ENCODE results near the gene SH3BP1. TPM values are rescaled to one million over a fixed set of nuclear protein-coding genes. Genes with fewer than 3 reads are reported as not detected.

Gene SH3BP1
- total and polyA plus RNA-seq, 2 of the 8 experiments (the other 6 are each of a cell fraction or from before 2014, with no cell fraction given): 23.9 to 40.3 TPM

DNA sequence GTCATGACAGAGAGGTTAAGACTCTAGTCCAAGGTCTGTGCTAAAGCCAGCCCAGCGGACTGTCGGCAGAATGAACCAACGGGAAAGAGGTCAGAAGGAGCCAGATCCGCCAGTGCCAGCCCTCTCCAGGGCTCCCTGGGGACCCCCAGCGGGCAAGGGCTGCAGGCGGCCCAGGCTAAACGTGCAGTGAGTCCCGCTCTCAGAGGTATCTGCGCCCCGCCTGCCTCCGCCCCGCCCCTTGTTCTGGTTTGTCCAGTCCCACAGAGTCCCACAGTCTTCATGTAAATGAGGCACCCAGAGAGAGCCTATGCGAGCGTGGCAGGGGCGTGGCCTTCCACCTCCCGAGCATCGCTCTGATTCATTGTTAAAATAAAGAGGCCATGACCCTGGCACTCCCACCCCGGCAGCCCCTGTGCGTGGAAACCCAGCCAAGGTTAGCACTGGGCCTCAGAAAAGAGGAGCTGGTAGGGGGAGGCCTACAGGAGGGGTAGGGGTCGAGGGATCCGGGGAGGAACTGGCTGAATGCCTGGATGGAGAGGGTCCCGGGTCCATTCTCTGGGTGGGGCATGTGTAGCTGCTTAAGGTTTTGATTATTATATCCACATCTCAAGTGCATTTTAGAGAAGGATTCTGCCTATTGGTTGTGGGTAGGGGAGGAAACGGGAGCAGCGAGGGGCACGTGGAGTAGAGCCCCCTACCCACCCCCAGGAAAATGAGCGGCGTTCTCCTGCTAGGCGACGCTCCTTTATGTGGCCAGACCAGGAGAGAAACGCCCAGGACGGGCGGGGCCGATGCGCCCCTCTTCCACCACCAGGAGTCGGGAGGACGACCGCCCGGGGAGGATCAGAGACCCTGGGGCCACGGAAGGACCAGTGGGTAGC is 57.4 kb downstream of the SH3BP1 start, which contains the start of gene TRIOBP (continued):
- TF ChIP-seq FOSL1 (IDR thresholded peaks at IDR 0.05; ENCODE audit: insufficient read depth, low read depth, low read length): no peak
- 0 out of 4 replicates have a peak, but pooled peaks of 1 of the 2 experiments have one; percentile 46 for TF ChIP-seq SIN3A (conservative IDR thresholded peaks at IDR 0.05 in 1 of 2, IDR thresholded peaks at IDR 0.05 in 1 of 2; ENCODE audit: low read depth in 1 of 2, low read length in 2 of 2)
- TF ChIP-seq EGR1 (IDR thresholded peaks at IDR 0.05; ENCODE audit: borderline replicate concordance, low read depth, low read length): no peak
- no peak for TF ChIP-seq JUN (IDR thresholded peaks at IDR 0.05; ENCODE audit: low read depth, low read length)
- no peak for TF ChIP-seq SP4 (IDR thresholded peaks at IDR 0.05; ENCODE audit: low read length)
- TF ChIP-seq, protein P1, sequence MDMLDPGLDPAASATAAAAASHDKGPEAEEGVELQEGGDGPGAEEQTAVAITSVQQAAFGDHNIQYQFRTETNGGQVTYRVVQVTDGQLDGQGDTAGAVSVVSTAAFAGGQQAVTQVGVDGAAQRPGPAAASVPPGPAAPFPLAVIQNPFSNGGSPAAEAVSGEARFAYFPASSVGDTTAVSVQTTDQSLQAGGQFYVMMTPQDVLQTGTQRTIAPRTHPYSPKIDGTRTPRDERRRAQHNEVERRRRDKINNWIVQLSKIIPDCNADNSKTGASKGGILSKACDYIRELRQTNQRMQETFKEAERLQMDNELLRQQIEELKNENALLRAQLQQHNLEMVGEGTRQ (IDR thresholded peaks at IDR 0.05; ENCODE audit: low read length): no peak
- TF ChIP-seq NANOG (IDR thresholded peaks at IDR 0.05; ENCODE audit: insufficient read depth, low read depth, low read length, poor library complexity, severe bottlenecking): no peak
- no peak for TF ChIP-seq RFX5 (IDR thresholded peaks at IDR 0.05; ENCODE audit: borderline replicate concordance, low read depth, low read length)
- TF ChIP-seq CBX5 (IDR thresholded peaks at IDR 0.05; ENCODE audit: low read depth, low read length): no peak
- TF ChIP-seq E2F6 (IDR thresholded peaks at IDR 0.05): no peak
- TF ChIP-seq HDAC2 (IDR thresholded peaks at IDR 0.05; ENCODE audit: borderline replicate concordance in 1 of 2, low read depth in 2 of 2, low read length in 2 of 2): peak; percentile 23 to 46; a peak in 1 of 4 replicates
- TF ChIP-seq GTF2F1 (IDR thresholded peaks at IDR 0.05; ENCODE audit: borderline replicate concordance, low read depth, low read length): no peak
- no peak for TF ChIP-seq RNF2 (IDR thresholded peaks at IDR 0.05; ENCODE audit: borderline replicate concordance, low read depth, low read length, missing control alignments, poor library complexity, severe bottlenecking)
- peak; percentile 68; the same call in 1 of the 2 replicates for TF ChIP-seq SP1 (IDR thresholded peaks at IDR 0.05; ENCODE audit: low read depth, low read length)
- TF ChIP-seq SAP30 (IDR thresholded peaks at IDR 0.05; ENCODE audit: insufficient read depth, insufficient replicate concordance, low read length): no peak
- TF ChIP-seq, protein P2, sequence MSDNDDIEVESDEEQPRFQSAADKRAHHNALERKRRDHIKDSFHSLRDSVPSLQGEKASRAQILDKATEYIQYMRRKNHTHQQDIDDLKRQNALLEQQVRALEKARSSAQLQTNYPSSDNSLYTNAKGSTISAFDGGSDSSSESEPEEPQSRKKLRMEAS (IDR thresholded peaks at IDR 0.05): peak; percentile 34
- TF ChIP-seq SIRT6 (IDR thresholded peaks at IDR 0.05; ENCODE audit: low read length): no peak
- TF ChIP-seq TEAD4 (IDR thresholded peaks at IDR 0.05; ENCODE audit: low read depth, low read length): no peak
- TF ChIP-seq CBX8 (IDR thresholded peaks at IDR 0.05; ENCODE audit: borderline replicate concordance, low read depth, low read length): no peak
- no peak for TF ChIP-seq SUZ12 (IDR thresholded peaks at IDR 0.05; ENCODE audit: low read length)

Measured in H1 (cell line).